Erythroblast (primary cell): ENCODE measurements around the gene PCDHGB3.

Experiments used
- GATA1 ChIP-seq: IDR thresholded peaks from 2 replicates; pipeline ENCODE4 v1.6.1; 2011; ENCODE audit warnings: low read depth, mild to moderate bottlenecking, control low read depth, low read length, moderate library complexity
- POLR2A ChIP-seq: IDR thresholded peaks from 2 replicates; pipeline ENCODE4 v1.6.1; 2011; ENCODE audit warnings: mild to moderate bottlenecking, low read length

DNA sequence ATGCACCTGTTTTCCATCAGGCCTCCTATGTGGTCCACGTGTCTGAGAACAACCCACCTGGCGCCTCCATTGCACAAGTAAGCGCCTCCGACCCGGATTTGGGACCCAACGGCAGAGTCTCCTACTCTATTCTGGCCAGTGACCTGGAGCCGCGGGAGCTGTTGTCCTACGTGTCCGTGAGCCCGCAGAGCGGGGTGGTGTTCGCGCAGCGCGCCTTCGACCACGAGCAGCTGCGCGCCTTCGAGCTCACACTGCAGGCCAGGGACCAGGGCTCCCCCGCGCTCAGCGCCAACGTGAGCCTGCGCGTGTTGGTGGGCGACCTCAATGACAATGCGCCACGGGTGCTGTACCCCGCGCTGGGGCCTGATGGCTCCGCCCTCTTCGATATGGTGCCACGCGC is 18.5 kb upstream of the PCDHGB3 start:
- TF ChIP-seq POLR2A (no peak), GATA1 (no peak)
